ENCODE results near the gene ADARB2.

- no peak for TF ChIP-seq POLR2A (IDR thresholded peaks at IDR 0.05)
- TF ChIP-seq, protein P1, sequence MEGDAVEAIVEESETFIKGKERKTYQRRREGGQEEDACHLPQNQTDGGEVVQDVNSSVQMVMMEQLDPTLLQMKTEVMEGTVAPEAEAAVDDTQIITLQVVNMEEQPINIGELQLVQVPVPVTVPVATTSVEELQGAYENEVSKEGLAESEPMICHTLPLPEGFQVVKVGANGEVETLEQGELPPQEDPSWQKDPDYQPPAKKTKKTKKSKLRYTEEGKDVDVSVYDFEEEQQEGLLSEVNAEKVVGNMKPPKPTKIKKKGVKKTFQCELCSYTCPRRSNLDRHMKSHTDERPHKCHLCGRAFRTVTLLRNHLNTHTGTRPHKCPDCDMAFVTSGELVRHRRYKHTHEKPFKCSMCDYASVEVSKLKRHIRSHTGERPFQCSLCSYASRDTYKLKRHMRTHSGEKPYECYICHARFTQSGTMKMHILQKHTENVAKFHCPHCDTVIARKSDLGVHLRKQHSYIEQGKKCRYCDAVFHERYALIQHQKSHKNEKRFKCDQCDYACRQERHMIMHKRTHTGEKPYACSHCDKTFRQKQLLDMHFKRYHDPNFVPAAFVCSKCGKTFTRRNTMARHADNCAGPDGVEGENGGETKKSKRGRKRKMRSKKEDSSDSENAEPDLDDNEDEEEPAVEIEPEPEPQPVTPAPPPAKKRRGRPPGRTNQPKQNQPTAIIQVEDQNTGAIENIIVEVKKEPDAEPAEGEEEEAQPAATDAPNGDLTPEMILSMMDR (IDR thresholded peaks at IDR 0.05), result no peak
- no peak for TF ChIP-seq POLR2AphosphoS5 (IDR thresholded peaks at IDR 0.05)
- TF ChIP-seq EP300 (IDR thresholded peaks at IDR 0.05), result no peak
Measured at GRCh38 chr10:1174022-1174421, 563.3 kb downstream of the ADARB2 start.

All from suprapubic skin (tissue), 4 donors.